AG10803 (cell line): ENCODE measurements around the gene ABHD12.

Experiments
- DNase-seq: peaks from one replicate; pipeline ENCODE4 v3.0.0; 2010; ENCODE audit warnings: low read depth
- H3K4me3 ChIP-seq: 2 replicates; pipeline ENCODE4 v1.5.1; 2011; ENCODE audit warnings: mild to moderate bottlenecking, low read length, control low read depth
- CTCF ChIP-seq: conservative IDR thresholded peaks from 2 replicates; pipeline ENCODE4 v1.5.1; 2011; ENCODE audit warnings: mild to moderate bottlenecking, low read length, control low read depth, inconsistent platforms

The ABHD12 gene

DNA sequence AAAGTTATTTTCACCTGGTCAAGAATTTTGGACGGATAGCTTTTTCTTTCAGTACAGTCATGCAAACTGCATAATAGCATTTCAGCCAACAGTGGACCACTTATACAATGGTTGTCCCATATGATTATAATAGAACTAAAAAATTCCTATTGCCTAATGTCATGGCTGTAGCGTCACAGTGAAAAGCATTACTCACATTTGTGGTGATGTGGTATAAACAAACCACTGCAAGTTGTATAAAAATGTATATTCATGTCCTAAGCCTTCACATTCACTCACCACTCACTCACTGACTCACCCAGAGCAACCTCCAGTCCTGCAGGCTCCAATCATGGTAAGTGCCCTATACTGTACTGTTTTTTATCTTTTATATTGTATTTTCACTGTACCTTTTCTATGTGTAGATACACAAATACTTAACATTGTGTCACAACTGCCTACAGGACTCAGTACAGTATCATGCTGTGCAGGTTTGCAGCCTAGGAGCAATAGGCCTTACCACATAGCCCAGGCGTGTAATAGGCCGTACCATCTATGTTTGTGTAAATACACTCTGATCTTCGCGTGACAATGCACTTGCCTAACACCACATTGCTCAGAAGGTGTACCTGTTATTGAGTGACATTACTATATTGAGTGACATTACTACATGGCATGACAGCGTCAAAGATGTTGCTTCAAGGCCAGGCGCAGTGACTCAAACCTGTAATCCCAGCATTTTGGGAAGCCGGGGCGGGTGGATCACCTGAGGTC is 17.9 kb downstream of the ABHD12 start:
- peak; percentile 89 for DNase-seq
- TF ChIP-seq CTCF = no peak
- no peak overlapping the region for H3K4me3 ChIP-seq

- TF ChIP-seq CTCF = no peak
- H3K4me3 ChIP-seq = no peak overlapping the region
- DNase-seq = no peak
These were observed 20.7 kb downstream of the ABHD12 start for GRCh38 chr20:25369971-25370370.

DNA sequence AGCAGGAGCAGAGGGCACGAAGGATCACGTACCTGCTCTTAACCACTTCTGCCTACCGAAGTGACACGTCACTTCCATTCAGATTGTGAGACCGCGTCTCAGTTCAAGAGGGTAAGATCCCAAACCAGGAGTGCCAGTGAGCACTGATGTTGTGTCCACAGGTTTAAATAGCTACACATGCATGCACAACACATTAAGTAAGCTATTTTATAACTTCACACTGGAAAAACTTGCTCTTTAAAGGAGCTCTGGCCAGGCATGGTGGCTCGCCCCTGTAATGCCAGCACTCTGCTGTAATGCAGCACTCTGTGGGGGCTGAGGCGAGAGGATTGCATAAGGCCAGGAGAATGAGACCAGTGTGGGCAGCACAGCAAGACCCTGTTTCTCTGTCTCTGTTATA is 21.1 kb downstream of the ABHD12 start:
- no peak overlapping the region for H3K4me3 ChIP-seq
- no peak for TF ChIP-seq CTCF
- DNase-seq = no peak

- TF ChIP-seq CTCF = no peak
- H3K4me3 ChIP-seq = no peak overlapping the region
- DNase-seq = no peak
These were observed 21.7 kb downstream of the ABHD12 start for GRCh38 chr20:25368976-25369375.

DNA sequence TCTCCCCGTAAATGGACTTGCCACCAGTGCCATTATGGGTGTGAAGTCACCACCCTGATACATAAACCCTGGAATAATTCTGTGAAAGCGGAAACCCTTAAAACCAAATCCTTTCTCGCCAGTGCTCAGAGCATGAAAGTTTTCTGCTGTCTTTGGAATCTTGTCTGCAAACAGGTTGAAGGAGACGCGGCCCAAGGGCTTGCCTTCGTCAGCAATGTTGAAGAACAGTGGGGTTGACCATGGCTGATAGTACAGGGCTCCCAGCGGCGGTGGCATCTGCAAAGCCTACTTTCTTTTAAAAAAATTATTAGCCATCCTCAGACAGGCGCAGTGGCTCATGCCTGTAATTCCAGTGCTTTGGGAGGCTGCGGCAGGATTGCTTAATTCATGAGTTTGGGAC is 22.1 kb downstream of the ABHD12 start:
- no peak for DNase-seq
- TF ChIP-seq CTCF = no peak

DNA sequence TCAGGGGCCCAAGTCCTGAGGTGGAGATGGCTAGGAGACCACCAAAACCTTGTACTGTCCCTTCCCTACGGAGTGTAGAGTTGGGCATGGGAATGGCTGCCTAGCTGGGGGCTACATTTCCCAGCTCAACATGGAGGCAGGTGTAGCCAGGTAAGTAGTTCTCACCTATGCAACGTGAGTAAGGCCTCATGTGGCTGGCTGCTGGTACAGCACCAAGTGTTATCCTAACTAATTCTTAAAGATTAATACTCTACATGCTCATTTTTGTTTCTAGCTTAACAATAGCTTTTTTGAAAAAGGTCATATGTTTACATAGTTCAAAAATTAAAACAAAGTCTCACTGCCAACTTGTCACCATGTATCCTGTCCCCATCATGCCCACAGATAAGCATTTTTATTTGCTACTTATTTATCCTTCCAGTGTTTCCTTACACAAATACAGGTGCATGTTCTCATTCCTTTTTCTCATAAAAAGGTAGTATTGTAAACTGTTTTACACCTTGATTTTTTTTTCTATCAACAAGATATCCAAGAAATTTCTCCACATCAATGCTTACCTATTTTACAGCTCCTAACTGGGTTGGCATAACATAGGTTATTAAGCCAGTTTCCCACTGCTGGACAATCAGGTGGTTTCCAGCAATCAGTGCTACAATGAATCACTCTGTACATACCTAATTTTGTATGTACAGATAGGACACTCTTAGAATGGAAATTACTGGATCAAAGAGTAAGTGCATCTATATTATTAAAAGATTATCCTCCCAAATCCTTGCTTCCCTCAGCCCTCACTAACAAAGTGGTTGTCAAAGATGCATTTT is 25.5 kb downstream of the ABHD12 start:
- H3K4me3 ChIP-seq = no peak overlapping the region
- DNase-seq = no peak
- TF ChIP-seq CTCF = no peak

More for the DNA sequence above, 22.1 kb downstream of the ABHD12 start:
- no peak overlapping the region for H3K4me3 ChIP-seq
